GM19238 (cell line): ENCODE results near the gene NDUFB5.
"Not testable (repeated sequence)": the region's sequence is repeated elsewhere in the genome, so short reads cannot be mapped to it uniquely, and the experiment has no call there.

Experiments
- DNase-seq: peaks from one replicate; pipeline ENCODE4 v3.0.0; 2011; ENCODE audit warnings: low spot score; ENCODE audit not compliant: insufficient read length

NDUFB5 gene

GRCh38 chr3:179630753-179631451 lies 26.3 kb downstream of the NDUFB5 start:
- DNase-seq = no peak

GRCh38 chr3:179640469-179640868 lies 35.9 kb downstream of the NDUFB5 start:
- DNase-seq = no peak

- no peak for DNase-seq
Observed at GRCh38 chr3:179642871-179643270, 38.3 kb downstream of the NDUFB5 start.

- DNase-seq = not testable (repeated sequence)
Observed at GRCh38 chr3:179643837-179644236, 39.2 kb downstream of the NDUFB5 start.

- DNase-seq = no peak
Observed at GRCh38 chr3:179646177-179646576, 41.6 kb downstream of the NDUFB5 start.

- no peak for DNase-seq
Observed at GRCh38 chr3:179651687-179652446, 47.3 kb downstream of the NDUFB5 start.

- peak; percentile 68 for DNase-seq
Observed at GRCh38 chr3:179652447-179653095, 48.0 kb downstream of the NDUFB5 start, which contains the start of gene USP13. USP13 (plus strand) TSS chr3:179653040; CDS start chr3:179653226, 186 bp downstream.

GRCh38 chr3:179653096-179653797 lies 48.7 kb downstream of the NDUFB5 start:
- DNase-seq = peak; percentile 51

GRCh38 chr3:179655236-179655635 lies 50.6 kb downstream of the NDUFB5 start:
- DNase-seq = no peak

- DNase-seq = no peak
Observed at GRCh38 chr3:179658606-179659005, 54.0 kb downstream of the NDUFB5 start.

- DNase-seq = no peak
Observed at GRCh38 chr3:179660872-179661271, 56.3 kb downstream of the NDUFB5 start.

GRCh38 chr3:179661777-179662176 lies 57.2 kb downstream of the NDUFB5 start:
- DNase-seq = no peak

GRCh38 chr3:179663093-179663492 lies 58.5 kb downstream of the NDUFB5 start:
- DNase-seq = no peak

- no peak for DNase-seq
Observed at GRCh38 chr3:179666030-179666429, 61.4 kb downstream of the NDUFB5 start.

- no peak for DNase-seq
Observed at GRCh38 chr3:179666436-179667035, 61.9 kb downstream of the NDUFB5 start.

GRCh38 chr3:179668429-179668828 lies 63.8 kb downstream of the NDUFB5 start:
- no peak for DNase-seq

GRCh38 chr3:179670311-179670710 lies 65.7 kb downstream of the NDUFB5 start:
- DNase-seq = no peak

GRCh38 chr3:179671309-179671708 lies 66.7 kb downstream of the NDUFB5 start:
- no peak for DNase-seq

GRCh38 chr3:179671747-179672242 lies 67.2 kb downstream of the NDUFB5 start:
- DNase-seq = no peak

GRCh38 chr3:179672918-179673317 lies 68.3 kb downstream of the NDUFB5 start:
- DNase-seq = no peak

- no peak for DNase-seq
Observed at GRCh38 chr3:179673523-179673922, 68.9 kb downstream of the NDUFB5 start.
